Glutamatergic neuron (in vitro differentiated cells): Measurements from ENCODE around the gene AIF1. TPM values are rescaled to one million over a fixed set of nuclear protein-coding genes. Genes with fewer than 3 reads are reported as not detected.
"Not testable (repeated sequence)": the region's sequence is repeated elsewhere in the genome, so short reads cannot be mapped to it uniquely, and the experiment has no call there.

Source experiments
- DNase-seq: peaks from one replicate; pipeline ENCODE4 v3.0.0; 2022
- H3K27ac Mint-ChIP-seq: one replicate; pipeline ENCODE4 v1.8.0; 2020; ENCODE audit warnings: mild to moderate bottlenecking, mixed read lengths, inconsistent platforms; ENCODE audit not compliant: unreplicated experiment
- H3K27me3 Mint-ChIP-seq: one replicate; pipeline ENCODE4 v1.8.0; 2020; ENCODE audit warnings: mild to moderate bottlenecking, moderate library complexity, mixed read lengths, inconsistent platforms; ENCODE audit not compliant: unreplicated experiment
- H3K36me3 Mint-ChIP-seq: one replicate; pipeline ENCODE4 v1.8.0; 2020; ENCODE audit warnings: mild to moderate bottlenecking, mixed read lengths, inconsistent platforms; ENCODE audit not compliant: unreplicated experiment
- H3K4me1 Mint-ChIP-seq: one replicate; pipeline ENCODE4 v1.8.0; 2020; ENCODE audit warnings: mild to moderate bottlenecking, low read depth, mixed read lengths, inconsistent platforms; ENCODE audit not compliant: unreplicated experiment
- H3K4me3 Mint-ChIP-seq: one replicate; pipeline ENCODE4 v1.8.0; 2020; ENCODE audit warnings: mild to moderate bottlenecking, mixed read lengths, inconsistent platforms; ENCODE audit not compliant: unreplicated experiment
- H3K9me3 Mint-ChIP-seq: one replicate; pipeline ENCODE4 v1.8.0; 2020; ENCODE audit warnings: mild to moderate bottlenecking, moderate library complexity, mixed read lengths, inconsistent platforms; ENCODE audit not compliant: unreplicated experiment
- CTCF ChIP-seq: fragments of 200-600 bp; sonication (generic); IDR thresholded peaks from one replicate; pipeline ENCODE4 v1.5.0; 2021; ENCODE audit not compliant: partially characterized antibody, unreplicated experiment
- total RNA-seq: library from RNA; stranded (reverse); fragmentation: NEBNext Ultra II Directional; extraction: Animal tissue kit (Norgen Biotek cat#: 25700); gene quantifications from one replicate; pipeline ENCODE4 v1.2.1, GENCODE V29; 2021; ENCODE audit not compliant: unreplicated experiment

The AIF1 gene
- total RNA-seq, 1 donor from 2014 or later, result not detected

- H3K36me3 Mint-ChIP-seq, result no peaks in the 10 kb centered on the region
- H3K27me3 Mint-ChIP-seq, result peaks cover 3% of the 10 kb centered on the region
- no peak overlapping the region for H3K4me3 Mint-ChIP-seq
- no peak overlapping the region for H3K27ac Mint-ChIP-seq
- no peak for DNase-seq
- H3K4me1 Mint-ChIP-seq, result peaks cover 9% of the 10 kb centered on the region
- no peak for TF ChIP-seq CTCF
- H3K9me3 Mint-ChIP-seq, result peaks cover 2% of the 10 kb centered on the region
Measured at GRCh38 chr6:31586599-31587281, 28.3 kb upstream of the AIF1 start.

GRCh38 chr6:31587791-31588777 is 26.9 kb upstream of the AIF1 start:
- DNase-seq, result no peak
- peaks cover 3% of the 10 kb centered on the region for H3K9me3 Mint-ChIP-seq
- no peaks in the 10 kb centered on the region for H3K36me3 Mint-ChIP-seq
- H3K27ac Mint-ChIP-seq, result no peak overlapping the region
- H3K4me1 Mint-ChIP-seq, result peaks cover 9% of the 10 kb centered on the region
- TF ChIP-seq CTCF, result no peak
- H3K4me3 Mint-ChIP-seq, result peak overlapping the region; percentile 22
- peaks cover 3% of the 10 kb centered on the region for H3K27me3 Mint-ChIP-seq

- peak; percentile 45 for DNase-seq
- peaks cover 4% of the 10 kb centered on the region for H3K9me3 Mint-ChIP-seq
- H3K27ac Mint-ChIP-seq, result peak overlapping the region; percentile 69
- peaks cover 3% of the 10 kb centered on the region for H3K27me3 Mint-ChIP-seq
- peak overlapping the region; percentile 58 for H3K4me3 Mint-ChIP-seq
- no peaks in the 10 kb centered on the region for H3K36me3 Mint-ChIP-seq
- no peak for TF ChIP-seq CTCF
- peaks cover 9% of the 10 kb centered on the region for H3K4me1 Mint-ChIP-seq
Measured at GRCh38 chr6:31588871-31589650, 26.0 kb upstream of the AIF1 start.

GRCh38 chr6:31590691-31591090 is 24.3 kb upstream of the AIF1 start:
- peak overlapping the region; percentile 52 for H3K27ac Mint-ChIP-seq
- not testable (repeated sequence) for DNase-seq, H3K4me3 Mint-ChIP-seq, H3K4me1 Mint-ChIP-seq, H3K9me3 Mint-ChIP-seq, H3K27me3 Mint-ChIP-seq, H3K36me3 Mint-ChIP-seq

GRCh38 chr6:31592396-31592771 is 22.6 kb upstream of the AIF1 start:
- H3K27ac Mint-ChIP-seq, result no peak overlapping the region
- H3K9me3 Mint-ChIP-seq, result peaks cover 2% of the 10 kb centered on the region
- H3K36me3 Mint-ChIP-seq, result no peaks in the 10 kb centered on the region
- no peaks in the 10 kb centered on the region for H3K27me3 Mint-ChIP-seq
- peaks cover 9% of the 10 kb centered on the region for H3K4me1 Mint-ChIP-seq
- TF ChIP-seq CTCF, result no peak
- DNase-seq, result no peak
- no peak overlapping the region for H3K4me3 Mint-ChIP-seq
